GM21367 (cell line): ENCODE results near the gene CST9.
"Not testable (repeated sequence)": the region's sequence is repeated elsewhere in the genome, so short reads cannot be mapped to it uniquely, and the experiment has no call there.

Source experiments
- ATAC-seq: cut with Tn5 transposase; IDR thresholded peaks from one replicate; pipeline ENCODE4 v1.9.1; 2021; ENCODE audit not compliant: unreplicated experiment

The CST9 gene

GRCh38 chr20:23624324-23624691, 18.6 kb upstream of the CST9 start:
- no peak for ATAC-seq

GRCh38 chr20:23623666-23624323, 18.1 kb upstream of the CST9 start:
- no peak for ATAC-seq

GRCh38 chr20:23622839-23623343, 17.2 kb upstream of the CST9 start:
- no peak for ATAC-seq

DNA sequence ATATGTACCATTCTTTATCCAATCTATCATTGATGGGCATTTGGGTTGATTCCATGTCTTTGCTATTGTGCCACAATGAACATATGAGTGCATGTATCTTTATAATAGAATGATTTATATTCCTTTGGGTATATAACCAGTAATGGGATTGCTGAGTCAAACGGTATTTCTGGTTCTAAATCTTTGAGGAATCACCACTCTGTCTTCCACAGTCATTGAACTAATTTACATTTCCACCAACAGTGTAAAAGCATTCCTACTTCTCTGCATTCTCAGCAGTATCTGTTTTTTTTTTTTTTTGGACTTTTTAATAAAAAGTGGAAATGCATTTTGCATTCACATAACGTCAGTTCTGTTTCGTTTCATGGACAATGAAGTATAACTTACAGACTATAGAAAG, 16.7 kb upstream of the CST9 start:
- not testable (repeated sequence) for ATAC-seq

DNA sequence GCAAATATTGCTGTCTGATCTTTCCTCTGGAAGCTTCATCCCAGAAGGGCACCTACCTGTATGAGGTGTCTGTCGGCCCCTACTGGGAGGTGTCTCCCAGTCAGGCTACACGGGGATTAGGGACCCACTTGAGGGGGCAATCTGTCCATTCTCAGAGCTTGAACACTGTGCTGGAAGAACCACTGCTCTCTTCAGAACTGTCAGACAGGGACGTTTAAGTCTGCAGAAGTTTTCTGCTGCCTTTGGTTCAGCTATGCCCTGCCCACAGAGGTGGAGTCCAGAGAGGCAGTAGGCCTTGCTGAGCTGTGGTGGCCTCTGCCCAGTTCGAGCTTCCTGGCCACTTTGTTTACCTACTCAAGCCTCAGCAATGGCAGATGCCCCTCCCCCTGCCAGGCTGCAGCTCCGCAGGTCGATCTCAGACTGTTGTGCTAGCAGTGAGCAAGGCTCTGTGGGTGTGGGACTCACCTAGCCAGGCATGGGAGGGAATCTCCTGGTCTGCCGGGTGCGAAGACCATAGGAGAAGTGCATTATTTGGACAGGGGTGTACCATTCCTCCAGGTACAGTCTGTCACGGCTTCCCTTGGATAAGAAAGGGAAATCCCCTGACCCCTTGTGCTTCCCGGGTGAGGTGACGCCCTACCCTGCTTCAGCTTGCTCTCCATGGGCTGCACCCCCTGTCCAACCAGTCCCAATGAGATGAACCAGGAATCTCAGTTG, 15.1 kb upstream of the CST9 start:
- ATAC-seq: not testable (repeated sequence)

- ATAC-seq: no peak
These were observed 8.4 kb upstream of the CST9 start for GRCh38 chr20:23614163-23614562.

DNA sequence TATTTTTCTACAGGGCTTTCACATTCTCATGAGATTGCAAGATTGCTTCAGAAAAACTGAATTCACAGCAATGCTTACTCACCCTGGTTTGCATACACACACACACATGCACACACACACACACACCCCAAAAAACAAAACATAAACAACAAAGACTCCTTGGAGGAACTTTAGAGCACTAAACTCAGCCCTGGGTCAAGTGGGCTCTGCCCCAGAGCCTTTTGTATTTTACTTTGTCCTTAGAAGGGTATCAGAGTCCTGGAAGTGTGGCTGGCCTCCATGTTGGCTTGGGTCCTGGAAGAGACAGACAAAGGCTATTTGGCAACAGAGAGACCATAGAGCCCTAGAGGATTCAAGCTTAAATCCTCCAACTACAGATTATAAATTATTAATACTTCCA, 8.0 kb upstream of the CST9 start:
- no peak for ATAC-seq

GRCh38 chr20:23612396-23612795, 6.7 kb upstream of the CST9 start:
- ATAC-seq: no peak

- no peak for ATAC-seq
These were observed 3.9 kb upstream of the CST9 start for GRCh38 chr20:23609486-23610109.

DNA sequence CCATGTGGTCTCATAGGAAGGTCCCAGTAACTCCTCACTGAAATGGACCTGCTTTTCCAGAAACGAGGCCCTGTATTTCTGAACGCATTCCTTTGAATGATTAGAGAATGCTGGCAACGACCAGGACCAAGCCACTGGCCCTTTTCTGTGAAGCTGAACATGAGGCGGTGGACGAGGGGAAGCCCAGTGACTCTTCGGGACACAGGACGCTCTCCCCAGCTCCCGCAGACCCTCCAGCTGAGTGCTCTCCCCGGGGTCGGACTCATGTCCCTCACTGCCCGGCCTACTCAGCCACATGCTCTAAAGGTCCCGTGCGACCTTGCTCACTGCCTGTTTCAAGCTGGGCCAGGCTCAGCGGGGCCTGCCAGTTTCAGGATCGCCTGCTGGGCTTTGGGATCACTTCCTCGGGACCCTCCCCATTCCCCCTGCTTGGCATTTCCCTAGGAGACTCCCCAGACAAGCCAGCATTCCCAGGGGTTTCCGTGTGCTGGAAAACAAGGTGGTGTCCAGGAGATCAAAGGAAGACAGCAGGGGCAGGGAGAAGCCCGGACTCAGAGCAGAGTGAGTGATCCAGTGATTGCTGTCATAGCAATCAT, 2.6 kb upstream of the CST9 start:
- no peak for ATAC-seq

- ATAC-seq: no peak
These were observed 2.0 kb upstream of the CST9 start for GRCh38 chr20:23607497-23608245.

- peak; percentile 90 for ATAC-seq
These were observed 934 bp upstream of the CST9 start for GRCh38 chr20:23606652-23607049.

- no peak for ATAC-seq
These were observed 1.4 kb downstream of the CST9 start for GRCh38 chr20:23604306-23604705.

DNA sequence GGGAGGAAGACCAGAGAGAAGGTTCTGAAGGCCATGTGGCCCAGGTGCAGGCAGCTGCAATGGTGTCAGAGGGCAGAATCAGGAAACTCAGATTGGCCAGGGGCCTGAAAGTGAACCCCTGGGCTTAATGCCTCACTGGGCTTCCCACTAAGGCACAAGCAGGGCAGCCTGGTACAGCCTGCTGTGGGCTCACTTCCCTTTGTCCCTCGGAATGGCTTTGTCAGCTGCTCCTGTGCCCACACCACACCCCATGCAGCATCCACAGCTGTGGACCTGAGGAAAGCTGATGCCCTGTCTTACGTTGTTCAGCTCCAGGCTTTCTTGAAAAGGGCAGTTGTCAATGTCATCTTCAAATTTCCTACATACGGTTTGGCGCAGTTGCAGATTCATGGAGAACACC, 2.4 kb downstream of the CST9 start:
- no peak for ATAC-seq

DNA sequence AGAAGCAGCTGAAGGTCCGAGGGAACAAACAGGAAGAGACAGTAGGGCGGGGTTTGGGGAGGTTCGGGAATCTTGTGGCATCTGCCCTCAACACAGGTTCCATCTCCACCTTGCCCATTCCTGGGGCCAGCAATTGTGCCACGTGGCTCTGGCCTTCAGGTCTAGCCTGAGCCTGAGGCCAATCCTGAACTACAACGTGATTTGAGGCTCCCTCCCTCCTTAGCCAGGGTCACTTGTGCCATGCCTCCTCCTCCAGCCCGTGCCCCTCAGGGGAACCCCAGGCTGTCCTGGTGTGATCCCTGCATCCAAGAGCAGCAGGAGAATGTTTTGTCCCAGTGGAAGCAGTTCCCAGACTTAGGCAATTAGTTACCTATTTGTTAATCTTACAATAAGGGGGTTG, 3.0 kb downstream of the CST9 start:
- no peak for ATAC-seq

- no peak for ATAC-seq
These were observed 3.5 kb downstream of the CST9 start for GRCh38 chr20:23602241-23602640.

- no peak for ATAC-seq
These were observed 4.0 kb downstream of the CST9 start for GRCh38 chr20:23601715-23602114.

DNA sequence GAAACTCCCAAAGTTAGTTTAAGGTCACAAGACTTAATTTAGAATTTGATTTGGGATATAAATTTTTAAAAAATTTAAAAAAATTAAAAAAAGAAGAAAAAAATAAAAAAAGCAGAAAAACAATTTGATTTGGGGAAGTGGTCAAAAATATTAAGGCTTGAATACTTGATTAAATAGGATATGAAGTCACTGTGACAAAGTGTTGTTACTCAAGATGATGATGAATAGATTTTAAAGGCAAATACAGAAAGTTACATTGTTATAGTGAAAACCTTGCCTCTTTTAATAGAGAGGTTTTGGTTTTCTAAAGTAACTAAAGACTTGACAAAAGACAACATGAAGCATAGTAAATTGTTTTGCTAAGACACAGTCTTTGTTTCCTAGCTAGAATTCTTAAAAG, 7.2 kb downstream of the CST9 start:
- ATAC-seq: no peak

DNA sequence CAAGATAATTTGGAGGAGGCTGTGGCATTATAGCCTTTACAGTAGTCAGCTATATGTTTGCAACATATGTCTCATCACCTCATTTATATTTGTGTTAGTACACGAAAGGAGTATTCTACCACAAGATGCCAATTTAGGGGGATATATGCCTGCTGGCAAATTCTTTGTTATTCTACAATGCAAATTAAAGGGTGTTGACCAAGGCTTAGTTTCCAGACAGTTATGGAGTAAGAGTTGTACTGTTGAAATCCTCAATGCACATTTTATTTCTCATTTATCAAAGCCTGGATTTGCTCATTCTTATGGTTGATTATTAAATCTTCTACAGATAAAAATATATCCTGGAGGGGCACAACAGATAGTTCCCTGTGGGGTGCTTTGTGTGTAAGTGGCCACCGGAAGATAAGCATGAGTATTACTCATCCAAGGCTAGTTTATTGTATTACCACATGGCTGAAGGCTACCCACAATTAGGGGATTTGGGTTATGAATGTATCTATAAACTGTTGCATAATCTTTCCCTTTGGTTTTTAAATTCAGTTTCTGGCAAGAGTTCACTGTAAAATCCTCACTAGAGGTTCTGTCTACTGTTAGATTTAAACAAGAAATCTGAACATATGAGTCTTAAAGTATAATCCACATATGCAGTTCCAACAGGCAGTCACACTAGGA, 9.0 kb downstream of the CST9 start:
- ATAC-seq: no peak

DNA sequence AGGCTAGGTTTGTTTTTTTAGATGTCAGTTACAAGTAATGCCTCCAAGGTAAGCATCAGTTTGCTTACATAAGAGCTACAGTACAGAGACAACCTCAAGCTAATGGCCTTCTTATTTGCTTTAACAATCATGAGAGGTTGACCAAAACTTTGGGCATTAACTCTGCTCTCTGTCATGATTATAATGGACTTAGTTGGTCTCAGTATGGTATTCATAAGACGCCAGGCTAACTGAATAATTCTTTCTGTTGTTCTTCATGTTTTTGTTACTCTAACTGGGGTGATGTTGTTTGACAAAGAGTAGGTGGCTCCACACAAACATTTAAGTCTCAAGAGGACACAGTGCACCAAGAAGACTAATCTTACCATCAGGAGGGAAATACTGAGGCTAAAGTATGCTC, 9.8 kb downstream of the CST9 start:
- no peak for ATAC-seq
